Stimulated activated CD4-positive, alpha-beta T cell treated with anti-CD3 and anti-CD28 coated beads, Interleukin-2, amount 100 ng/mL, for 24 hours (primary cell): Measurements from ENCODE around the gene LAMTOR2.
"Not testable (repeated sequence)": the region's sequence is repeated elsewhere in the genome, so short reads cannot be mapped to it uniquely, and the experiment has no call there.

Experiments used
- DNase-seq, 2 donors: peaks; one replicate each; pipeline ENCODE4 v3.0.0-alpha.2; 2020

The LAMTOR2 gene

DNA sequence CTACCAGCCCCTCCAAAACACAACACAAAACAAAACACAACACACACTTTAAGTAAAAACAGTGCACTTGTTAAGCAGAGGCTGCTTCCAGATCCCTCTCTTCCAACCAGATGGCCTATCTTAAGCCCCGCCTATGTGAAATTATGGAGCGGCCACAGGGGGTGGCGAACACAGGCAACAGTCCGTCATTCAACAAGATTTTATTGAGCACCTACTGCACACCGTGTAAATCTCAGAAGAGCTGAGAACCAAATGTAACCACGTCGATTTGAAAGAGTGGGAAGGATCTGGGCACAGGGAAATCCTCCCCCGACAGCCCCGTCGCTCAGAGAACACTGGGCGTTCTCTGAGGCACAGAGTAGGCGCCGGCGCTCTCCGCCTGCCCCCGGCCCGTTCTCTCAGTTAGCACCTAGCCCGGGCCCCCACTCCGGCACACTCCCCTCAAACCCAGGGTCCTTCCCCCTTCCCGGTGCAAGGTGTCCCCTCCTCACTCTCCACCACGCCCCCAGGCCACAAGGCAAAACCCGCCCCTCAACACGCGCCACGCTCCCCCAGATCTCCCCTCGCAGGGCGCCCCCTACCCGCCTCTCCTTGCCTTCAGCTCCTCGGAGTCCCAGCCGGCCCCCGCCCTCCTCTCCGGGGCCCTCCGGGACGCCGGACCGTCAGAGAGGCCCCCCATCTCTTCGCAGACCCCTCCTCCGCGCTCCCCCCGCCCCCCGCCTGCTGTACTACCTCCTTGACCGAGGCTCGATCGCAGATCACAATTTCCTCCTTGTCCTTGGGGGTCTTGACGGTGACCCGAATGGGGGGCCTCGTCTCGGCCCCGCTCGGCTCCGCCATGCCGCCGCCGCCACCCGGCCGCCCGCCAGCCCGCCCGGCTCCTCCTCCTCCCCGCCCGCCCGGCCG, 1.5 kb upstream of the LAMTOR2 start:
- peak; percentile 76 to 77 for DNase-seq

DNA sequence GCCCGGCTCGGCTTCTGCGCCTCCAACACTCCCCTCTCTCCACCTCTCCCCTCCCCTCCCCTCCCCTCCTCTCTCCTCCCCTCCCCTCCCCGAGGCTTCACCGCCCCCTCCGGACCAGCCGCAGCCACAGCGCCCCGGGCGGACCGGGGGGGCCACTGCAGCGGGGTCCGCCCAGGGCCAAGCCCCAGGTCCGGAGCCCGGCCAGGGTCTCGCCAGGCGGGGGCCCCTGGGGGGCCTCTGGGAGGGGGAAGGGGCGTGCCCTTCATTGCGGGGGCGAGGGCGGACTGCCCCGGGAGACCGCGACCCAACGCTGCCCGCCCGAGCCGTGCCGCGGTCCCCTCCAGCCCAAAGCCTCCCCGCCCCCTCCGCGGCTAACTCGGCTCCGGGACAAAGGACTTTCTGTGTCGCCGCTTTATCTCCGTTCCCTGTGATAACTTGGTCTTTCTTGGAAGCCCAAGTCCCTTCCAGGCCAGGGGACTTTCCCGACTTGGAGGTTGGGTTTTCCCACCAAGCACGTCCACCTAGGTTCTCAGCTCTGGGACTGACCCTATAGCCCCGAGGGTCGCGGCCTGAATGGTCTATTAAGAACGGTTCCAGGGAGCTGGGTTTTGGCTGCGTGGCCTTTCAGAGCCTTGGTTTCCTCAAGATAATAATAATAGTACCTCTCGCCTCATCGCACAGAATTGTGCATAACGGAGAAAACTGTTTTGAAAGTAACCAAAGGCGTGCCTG, 648 bp upstream of the LAMTOR2 start, which contains the start of gene UBQLN4:
UBQLN4 (minus strand) TSS at position 31 of the 732 bp plus-strand sequence. CDS start 97 bp downstream, outside the sequence.
- peak; percentile 84 to 87 for DNase-seq

DNA sequence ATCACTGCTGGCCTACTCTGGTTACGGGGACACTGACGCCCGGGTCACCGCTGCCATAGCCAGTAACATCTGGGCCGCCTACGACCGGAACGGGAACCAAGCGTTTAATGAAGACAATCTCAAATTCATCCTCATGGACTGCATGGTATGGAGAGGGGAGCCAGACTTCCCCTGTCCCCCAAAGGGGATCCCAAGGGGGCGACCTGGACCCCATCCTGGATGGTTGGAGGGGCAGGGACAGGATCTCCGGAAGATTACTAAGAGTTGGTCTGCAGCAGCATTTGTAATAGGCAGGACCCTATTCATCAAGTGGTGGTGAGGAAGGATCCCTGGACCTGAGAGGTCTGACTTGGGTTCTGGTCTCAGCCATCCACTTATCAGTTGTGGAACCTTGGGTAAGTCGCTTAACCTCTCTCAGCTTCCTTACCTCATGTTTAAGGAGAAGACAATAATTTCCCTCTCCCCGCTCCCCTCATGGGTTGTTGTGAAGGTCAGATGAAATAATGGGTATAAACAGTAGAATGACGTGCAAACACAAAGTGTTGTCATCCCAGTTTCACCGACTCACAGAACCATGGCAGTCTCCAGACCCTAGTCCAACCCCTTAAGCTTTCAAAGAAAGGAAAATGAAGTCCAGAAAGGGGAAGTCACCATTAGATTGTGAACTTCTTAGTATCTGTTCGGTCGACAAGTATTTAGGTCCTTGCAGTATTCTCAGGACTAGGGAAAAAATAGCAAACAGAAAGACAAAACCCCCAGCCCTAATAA, 883 bp downstream of the LAMTOR2 start:
- no peak for DNase-seq

DNA sequence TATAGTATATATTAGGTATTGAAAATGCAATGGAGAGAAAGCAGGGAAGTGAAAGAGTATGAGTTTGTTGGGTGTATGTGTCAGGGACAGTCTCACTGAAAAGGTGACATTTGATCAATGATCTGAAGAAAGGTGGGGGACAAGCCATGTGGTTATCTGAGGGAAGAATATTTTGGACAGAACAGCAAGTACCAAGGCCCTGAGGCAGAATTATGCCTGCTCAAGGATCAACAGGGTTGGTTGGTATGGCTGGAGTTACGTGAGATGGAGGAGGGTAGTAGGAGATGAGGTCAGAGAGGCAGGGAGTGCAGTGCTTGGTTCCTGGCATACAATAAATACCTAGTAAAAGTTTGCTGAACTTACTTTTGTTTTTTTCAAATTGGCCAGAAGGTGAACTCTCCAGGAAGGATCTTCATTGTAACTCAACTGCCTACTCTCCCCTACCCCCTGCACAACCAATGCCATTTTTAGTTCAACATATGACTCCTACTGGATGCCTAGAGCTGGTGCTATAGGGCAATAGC, 1.8 kb downstream of the LAMTOR2 start:
- DNase-seq: no peak

DNA sequence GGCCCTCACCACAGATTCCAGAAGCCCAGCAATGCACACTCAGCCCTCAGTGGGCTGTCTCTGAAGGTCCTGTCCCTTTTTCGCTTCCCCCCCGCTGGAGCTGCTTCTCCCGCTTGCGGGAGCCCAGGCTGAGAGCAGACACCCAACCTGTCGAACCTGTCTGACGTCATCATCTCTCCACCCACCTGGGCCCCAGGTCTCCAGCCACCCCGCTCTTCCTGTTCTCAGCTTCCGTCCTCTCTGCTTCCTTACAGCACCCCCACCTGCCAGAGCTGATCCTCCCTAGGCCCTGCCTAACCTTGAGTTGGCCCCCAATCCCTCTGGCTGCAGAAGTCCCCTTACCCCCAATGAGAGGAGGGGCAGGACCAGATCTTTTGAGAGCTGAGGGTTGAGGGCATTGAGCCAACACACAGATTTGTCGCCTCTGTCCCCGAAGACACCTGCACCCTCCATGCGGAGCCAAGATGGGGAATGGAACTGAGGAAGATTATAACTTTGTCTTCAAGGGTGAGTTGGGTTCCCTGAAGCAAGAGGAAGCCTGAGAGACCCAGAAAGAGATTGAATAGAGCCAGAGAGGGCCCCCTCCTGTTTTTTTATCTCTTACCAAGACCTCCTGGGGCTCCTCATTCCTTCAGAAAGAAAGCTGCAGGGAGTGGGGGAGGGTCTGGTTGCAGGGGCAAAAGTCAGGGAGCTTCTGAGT, 6.5 kb downstream of the LAMTOR2 start, which contains the start of gene RAB25:
RAB25 (plus strand) TSS at position 224 of the 700 bp plus-strand sequence; CDS start at position 465, 241 bp downstream.
- DNase-seq: no peak

DNA sequence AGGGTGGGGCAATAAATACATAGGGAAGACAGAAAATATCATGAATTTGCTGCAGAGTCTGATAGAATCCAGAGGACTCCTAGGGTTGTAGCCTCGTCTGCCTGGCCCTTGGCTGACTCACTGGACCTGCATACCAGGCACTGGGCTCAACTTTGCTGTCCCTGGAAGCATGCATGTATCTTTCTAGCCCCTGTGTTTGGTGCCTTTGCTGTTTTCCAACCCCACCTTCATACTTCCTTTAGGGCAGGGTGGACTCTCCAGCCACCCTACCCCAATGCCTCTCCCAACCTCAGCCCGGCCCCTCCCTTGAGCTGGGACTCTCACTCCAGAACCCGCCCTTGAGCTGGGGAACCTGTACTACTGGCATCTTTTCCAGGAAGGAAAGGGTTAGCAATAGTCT, 7.6 kb downstream of the LAMTOR2 start:
- DNase-seq: no peak

DNA sequence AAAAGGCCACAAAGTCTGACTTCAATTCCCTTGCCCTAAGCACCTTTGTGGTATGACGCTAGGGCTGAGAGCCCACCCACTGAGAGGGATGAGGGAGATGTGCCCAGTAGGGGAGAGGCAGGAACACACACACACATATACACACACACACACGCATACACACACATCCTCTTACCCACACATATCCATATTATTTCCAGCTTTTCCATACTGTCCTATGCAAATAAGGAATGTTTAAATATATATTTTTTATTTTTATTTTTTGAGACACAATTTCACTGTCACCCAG, 9.4 kb downstream of the LAMTOR2 start:
- DNase-seq: no peak

DNA sequence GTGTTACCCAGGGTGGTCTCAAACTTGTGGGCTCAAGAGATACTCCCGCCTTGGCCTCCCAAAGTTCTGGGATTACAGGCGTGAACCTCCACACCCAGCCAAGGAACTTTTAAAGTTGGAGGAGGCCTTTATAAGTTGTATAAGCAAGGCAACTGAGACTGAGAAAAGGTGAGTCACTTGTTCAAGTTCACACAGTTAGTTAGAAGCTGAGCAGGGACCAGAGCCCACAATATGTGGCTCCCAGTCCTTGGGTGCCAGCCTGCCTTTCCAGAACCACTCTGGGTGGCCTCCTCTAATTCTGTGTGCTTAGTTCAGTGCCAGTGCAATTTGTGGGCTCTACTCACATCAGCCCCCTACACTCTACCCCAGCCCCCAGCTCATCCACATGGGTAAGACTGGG, 10.0 kb downstream of the LAMTOR2 start:
- DNase-seq: no peak

DNA sequence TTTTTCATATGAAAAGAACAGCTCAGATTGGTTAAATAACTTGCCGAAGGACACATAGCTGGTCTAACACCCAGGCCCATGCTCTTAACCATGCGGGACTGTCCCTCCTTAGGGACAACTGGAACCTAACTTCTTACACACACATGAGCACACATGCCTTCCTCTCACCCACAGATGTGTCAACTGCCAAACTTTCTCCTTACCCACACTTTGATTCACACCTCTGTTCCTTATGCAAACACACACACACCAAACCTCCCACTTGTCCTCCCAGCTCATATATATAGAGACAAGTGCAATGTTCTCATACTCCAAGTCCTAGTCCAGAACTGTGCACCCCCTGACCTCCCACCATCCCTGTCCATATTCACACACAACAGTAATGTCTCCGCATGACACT, 10.6 kb downstream of the LAMTOR2 start:
- no peak for DNase-seq

DNA sequence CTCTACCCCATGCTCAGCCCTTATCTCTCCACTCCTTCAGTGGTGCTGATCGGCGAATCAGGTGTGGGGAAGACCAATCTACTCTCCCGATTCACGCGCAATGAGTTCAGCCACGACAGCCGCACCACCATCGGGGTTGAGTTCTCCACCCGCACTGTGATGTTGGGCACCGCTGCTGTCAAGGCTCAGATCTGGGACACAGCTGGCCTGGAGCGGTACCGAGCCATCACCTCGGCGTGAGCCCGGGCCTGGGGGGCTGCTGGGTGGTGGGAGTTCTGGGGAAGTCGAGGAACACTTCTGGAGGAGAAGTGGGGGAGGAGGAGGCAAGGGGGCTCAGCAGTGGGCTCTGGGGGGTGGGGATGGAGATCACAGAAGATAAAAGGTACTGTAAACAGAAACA, 11.3 kb downstream of the LAMTOR2 start:
- no peak for DNase-seq

DNA sequence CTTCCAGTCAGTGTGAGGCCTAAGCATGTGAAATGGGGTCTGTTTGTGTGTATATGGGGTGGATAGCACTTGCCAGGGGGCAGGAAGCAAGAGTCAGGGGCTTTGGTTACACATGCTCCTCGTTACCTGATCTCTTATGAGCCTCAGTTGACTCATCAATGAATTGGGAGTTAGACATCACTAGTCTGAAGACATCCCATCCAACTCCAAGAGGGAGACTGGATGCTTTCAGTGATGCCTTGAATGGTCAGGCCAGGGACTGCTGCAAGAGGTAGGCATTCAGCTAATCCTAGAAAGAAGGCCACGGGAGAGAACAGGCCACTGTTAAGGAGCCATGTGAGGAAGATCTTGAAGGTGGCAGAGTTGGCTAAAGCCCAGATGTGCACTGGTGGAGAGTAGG, 12.7 kb downstream of the LAMTOR2 start:
- DNase-seq: no peak

DNA sequence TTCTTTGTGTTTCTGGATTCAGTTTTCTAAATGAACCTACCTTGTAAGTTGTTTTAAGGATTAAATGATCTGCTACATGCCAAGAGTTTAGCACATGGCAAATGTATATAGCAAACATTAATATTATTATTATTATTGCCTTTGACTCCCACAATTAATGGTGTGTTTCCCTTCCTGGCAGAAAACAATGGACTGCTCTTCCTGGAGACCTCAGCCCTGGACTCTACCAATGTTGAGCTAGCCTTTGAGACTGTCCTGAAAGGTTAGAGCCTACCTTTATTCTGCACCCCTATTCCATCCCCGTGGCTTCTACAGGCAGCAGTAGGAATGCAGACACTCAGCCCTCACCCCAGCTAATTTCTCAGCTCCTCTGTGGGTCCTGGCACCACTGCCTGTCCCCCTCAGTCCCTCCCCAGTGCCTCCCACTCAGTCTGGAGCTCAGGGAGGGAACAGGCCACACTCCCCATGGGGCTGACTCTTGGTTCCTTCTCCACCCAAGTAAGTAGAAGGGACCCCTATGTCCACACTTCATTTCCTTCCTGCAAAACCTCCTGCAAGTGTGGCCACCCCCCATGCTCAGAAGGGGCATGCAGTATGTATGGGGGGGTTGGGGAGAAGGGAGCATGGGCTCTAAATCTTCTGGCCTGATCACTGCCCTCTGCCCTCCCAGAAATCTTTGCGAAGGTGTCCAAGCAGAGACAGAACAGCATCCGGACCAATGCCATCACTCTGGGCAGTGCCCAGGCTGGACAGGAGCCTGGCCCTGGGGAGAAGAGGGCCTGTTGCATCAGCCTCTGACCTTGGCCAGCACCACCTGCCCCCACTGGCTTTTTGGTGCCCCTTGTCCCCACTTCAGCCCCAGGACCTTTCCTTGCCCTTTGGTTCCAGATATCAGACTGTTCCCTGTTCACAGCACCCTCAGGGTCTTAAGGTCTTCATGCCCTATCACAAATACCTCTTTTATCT, 15.2 kb downstream of the LAMTOR2 start:
- DNase-seq: no peak

DNA sequence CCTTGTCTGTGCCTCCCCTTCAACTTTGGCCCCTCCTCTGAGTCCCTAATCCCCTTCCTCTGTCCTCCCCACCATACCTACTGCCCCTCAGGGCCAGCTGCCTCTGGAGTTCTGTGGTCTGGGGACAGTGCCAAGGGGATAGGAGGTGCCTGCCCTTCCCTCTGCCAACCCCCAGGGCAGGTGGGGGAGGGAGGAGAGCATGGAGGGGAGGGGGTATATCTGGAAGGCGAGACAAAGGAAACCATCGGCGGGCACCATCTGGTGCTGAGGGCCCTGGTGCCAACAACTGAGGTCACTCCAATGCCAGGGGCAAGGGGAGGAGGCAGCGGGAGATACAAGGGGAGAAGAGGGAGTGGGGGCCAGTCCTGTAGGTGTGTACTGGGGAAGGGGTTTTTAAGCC, 16.0 kb downstream of the LAMTOR2 start:
- DNase-seq: no peak

DNA sequence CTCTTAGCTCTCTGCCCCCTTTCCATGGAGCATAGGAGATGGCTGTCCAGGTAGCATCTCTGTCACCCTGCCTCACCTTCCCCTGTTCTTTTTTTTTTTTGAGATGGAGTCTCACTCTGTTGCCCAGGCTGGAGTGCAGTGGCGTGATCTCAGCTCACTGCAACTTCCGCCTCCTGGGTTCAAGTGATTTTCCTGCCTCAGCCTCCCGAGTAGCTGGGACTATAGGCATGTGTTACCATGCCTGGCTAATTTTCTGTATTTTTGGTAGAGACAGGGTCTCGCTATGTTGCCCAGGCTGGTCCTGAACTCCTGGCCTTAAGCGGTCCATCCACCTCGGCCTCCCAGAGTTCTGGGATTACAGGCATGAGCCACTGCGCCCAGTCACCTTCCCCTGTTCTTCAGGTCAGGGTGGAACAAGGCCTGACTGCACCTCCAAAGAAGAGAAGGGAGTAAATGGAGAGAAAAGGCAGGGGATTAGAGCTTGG, 16.8 kb downstream of the LAMTOR2 start:
- not testable (repeated sequence) for DNase-seq

DNA sequence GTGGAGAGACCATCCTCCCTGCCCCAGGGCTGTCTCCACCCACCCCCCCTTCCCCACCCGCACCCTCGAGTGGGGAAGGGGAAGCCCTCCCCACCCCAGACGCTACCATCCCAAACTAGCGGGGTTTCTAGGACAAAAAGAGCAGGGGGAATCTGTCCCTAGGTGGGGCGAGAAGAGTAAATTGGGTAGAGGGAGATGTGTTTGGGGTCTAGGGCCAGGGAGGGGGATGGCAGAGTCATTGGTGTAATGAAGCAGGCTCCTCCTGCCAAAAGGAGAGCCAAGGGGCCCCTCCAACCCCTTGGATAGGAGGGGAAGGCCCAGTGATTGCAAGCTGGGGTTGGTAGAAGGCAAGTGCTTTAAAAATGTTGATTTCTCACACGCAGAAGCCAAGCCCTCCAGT, 17.7 kb downstream of the LAMTOR2 start:
- DNase-seq: no peak

DNA sequence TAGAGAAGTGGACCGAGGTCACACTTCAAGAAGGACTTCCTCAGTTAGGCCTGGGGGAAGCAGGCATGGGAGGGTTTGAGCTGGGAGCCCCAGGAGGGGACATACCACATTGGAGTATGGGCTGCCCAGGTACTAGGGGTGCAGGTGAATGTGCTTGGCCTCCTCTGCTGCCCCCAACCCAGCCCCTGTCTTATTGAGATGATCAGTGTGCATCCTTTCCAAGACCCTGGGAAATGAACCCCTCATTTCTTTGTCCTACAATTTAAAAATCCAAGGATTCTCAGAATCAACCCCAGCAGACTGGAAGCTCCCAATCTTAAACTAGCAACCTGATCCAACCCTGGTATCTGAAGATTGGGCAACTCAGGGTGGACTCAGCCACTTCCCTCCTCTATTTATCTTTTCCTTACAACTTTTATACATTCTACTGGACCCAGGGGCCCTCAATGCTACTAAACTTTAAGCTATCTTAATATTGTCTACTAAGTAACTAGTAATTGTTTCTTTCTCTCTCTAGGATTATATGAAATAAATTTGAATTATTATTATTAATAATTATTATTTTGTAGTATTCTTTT, 18.6 kb downstream of the LAMTOR2 start:
- DNase-seq: no peak

DNA sequence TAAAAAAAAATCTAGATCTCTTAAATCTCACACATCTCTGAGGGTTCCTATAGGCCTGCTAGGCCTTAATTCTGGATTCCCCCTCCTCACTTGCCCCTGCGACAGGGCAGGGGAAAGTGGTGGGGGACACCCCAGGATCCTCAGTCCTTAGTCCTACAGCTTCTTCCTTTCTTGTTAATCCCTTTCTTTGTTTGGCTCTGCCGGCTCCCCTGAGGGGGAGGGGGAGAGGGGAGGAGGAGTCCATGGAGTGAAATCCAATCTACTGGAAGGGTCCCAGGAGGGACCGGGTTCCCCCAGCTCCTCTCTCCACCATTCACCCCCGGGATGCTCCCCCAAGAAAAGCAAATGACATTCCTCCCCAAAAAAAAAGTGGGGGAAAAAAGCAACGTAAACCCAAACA, 19.2 kb downstream of the LAMTOR2 start:
- DNase-seq: no peak

DNA sequence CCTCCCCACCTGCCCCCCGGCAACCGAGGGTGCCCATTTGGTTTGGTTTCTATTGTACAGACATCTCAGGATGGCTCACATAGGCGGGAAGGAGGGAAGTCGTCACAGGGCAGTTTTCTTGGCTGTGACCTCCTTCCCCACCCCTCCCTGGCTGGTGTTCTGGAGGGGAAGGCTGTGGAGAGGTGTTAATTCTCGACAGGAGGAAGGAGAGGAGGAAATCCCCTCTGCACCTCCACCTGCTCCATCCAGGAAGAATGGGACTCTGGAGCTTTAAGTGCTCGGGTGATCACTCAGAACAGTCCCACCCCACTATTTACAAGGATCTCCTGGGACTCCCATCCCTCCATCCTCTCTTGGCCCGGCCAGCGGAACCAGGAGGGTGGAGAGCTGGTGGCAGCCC, 20.1 kb downstream of the LAMTOR2 start:
- DNase-seq: no peak

DNA sequence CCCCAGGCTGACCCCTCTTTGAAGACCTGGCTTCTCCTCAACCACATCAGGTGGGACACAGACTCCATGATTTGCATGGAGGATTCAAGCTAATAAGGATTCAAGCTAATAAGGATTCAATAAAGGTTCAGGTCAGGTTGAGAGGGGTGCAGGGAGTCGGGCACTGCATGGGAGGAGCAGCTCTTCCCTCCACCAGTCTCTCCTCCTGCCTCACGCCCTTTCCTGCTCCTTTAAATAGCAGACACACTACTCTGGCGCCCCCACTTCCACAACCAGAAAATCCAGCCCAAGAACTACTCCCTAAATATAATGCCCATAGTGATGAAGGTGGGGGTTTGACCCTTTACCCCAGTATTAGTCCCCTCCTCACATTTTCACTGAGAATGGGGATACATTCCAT, 20.6 kb downstream of the LAMTOR2 start:
- no peak for DNase-seq

DNA sequence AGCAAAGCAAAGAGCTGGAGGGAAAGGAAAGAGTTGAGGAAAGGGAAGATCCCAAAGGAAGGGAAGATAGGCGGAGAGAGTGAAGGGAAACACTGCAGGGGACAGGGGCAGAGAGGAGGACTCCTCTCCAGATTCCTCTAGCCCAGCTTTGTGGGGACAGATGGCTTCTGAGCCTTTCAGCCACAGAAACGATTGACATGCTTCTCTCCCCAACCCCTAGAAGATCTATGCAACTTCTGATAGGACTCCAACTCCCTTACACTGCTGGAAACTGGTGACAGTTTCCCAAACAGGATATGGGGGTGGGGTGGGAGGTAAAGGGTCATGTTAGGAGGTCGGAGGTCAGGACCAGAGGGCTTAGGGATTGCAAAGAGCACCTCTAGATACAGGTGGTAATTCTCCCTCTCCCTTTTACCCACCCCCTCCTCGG, 21.2 kb downstream of the LAMTOR2 start:
- no peak for DNase-seq
